Osteocyte (in vitro differentiated cells): Measurements from ENCODE around the gene AGRN. TPM values are rescaled to one million over a fixed set of nuclear protein-coding genes. Genes with fewer than 3 reads are reported as not detected.
"Not testable (repeated sequence)": the region's sequence is repeated elsewhere in the genome, so short reads cannot be mapped to it uniquely, and the experiment has no call there.

ENCODE experiments used
- DNase-seq: peaks from one replicate; pipeline ENCODE4 v3.0.0; 2021; ENCODE audit warnings: mixed read lengths; ENCODE audit not compliant: unreplicated experiment; ENCODE audit errors: extremely low spot score
- H3K27ac Mint-ChIP-seq: one replicate; pipeline ENCODE4 v1.8.0; 2021; ENCODE audit warnings: mild to moderate bottlenecking, mixed read lengths; ENCODE audit not compliant: unreplicated experiment
- H3K27me3 Mint-ChIP-seq: one replicate; pipeline ENCODE4 v1.8.0; 2021; ENCODE audit warnings: mixed read lengths; ENCODE audit not compliant: unreplicated experiment
- H3K36me3 Mint-ChIP-seq: one replicate; pipeline ENCODE4 v1.8.0; 2021; ENCODE audit warnings: mixed read lengths; ENCODE audit not compliant: unreplicated experiment
- H3K4me1 Mint-ChIP-seq: one replicate; pipeline ENCODE4 v1.8.0; 2021; ENCODE audit warnings: mixed read lengths; ENCODE audit not compliant: unreplicated experiment
- H3K4me3 Mint-ChIP-seq: one replicate; pipeline ENCODE4 v1.8.0; 2021; ENCODE audit warnings: mild to moderate bottlenecking, moderate library complexity, mixed read lengths; ENCODE audit not compliant: unreplicated experiment
- H3K9me3 Mint-ChIP-seq: one replicate; pipeline ENCODE4 v1.8.0; 2021; ENCODE audit warnings: mixed read lengths; ENCODE audit not compliant: unreplicated experiment
- total RNA-seq: library from RNA; stranded (reverse); gene quantifications from 2 replicates; pipeline ENCODE4 v1.2.1, GENCODE V29; 2021
- TF ChIP-seq, protein P1 (sequence below): fragments of 200-600 bp; sonication (generic); IDR thresholded peaks from 2 replicates; pipeline ENCODE4 v1.5.0; 2021; ENCODE audit warnings: antibody characterized with exemption, mild to moderate bottlenecking, moderate library complexity

Gene AGRN
- total RNA-seq, 1 donor from 2014 or later, result 191 TPM

DNA sequence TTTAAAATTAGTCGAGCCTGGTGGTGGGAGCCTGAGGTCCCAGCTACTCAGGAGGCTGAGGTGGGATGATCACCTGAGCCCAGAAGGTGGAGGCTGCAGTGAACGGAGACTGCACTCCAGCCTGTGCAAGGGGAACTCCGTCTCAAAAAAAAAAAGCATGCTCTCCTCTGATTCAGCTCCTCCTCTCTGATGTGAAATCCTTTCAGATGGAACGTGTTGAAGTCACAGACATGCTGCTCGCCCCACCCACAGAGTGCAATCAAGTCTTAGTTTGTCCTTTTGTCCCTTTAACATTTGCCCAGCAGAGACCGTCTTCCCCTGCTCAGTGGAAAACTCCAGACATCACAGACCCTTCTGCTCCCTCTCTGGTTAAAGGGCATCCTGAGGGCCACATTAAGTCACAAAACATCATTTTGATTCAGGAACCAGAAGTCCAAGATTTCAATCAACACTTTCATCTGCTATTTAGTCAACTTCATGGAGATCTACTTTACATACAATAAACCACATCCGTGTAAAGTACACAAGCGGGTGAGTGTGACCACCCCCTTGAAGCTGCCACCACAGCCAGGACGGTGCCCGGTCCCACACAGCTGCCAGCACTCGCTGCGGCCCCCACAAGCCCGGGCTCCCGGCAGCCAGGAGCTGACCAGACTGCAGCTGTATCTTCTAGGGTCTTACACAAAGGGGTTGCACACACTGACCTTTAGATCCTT lies 73.1 kb downstream of the AGRN start:
- Mint-ChIP-seq H3K4me3 (no peak overlapping the region), H3K27me3 (no peaks in the 10 kb centered on the region), H3K4me1 (no peaks in the 10 kb centered on the region), H3K36me3 (no peaks in the 10 kb centered on the region), H3K9me3 (no peaks in the 10 kb centered on the region), H3K27ac (no peak overlapping the region)
- TF ChIP-seq, protein P1, sequence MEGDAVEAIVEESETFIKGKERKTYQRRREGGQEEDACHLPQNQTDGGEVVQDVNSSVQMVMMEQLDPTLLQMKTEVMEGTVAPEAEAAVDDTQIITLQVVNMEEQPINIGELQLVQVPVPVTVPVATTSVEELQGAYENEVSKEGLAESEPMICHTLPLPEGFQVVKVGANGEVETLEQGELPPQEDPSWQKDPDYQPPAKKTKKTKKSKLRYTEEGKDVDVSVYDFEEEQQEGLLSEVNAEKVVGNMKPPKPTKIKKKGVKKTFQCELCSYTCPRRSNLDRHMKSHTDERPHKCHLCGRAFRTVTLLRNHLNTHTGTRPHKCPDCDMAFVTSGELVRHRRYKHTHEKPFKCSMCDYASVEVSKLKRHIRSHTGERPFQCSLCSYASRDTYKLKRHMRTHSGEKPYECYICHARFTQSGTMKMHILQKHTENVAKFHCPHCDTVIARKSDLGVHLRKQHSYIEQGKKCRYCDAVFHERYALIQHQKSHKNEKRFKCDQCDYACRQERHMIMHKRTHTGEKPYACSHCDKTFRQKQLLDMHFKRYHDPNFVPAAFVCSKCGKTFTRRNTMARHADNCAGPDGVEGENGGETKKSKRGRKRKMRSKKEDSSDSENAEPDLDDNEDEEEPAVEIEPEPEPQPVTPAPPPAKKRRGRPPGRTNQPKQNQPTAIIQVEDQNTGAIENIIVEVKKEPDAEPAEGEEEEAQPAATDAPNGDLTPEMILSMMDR, result no peak
- peak; percentile 72 for DNase-seq

GRCh38 chr1:1093610-1093943 lies 73.7 kb downstream of the AGRN start:
- TF ChIP-seq, protein P1, result no peak
- Mint-ChIP-seq H3K9me3 (no peaks in the 10 kb centered on the region), H3K4me1 (no peaks in the 10 kb centered on the region), H3K27me3 (no peaks in the 10 kb centered on the region), H3K27ac (no peak overlapping the region), H3K36me3 (no peaks in the 10 kb centered on the region), H3K4me3 (no peak overlapping the region)
- peak; percentile 73 for DNase-seq

DNA sequence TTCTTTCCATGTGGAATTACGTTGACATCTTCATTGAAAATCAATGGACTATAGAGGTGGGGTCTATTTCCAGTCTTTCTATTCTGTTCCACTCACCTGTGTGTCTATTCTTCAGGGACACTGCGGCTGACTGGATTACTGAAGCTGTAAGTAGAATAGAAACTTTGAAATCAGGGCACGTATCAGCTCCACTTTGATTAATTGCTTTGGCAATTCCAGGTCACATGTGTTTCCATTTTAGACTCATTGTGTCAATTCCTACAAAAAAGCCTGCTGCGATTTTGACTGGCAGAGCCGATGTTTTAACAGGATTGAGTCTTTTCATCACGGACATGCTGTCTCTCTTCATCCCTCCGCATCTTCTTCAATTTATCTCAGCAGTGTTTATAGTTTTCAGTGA lies 75.1 kb downstream of the AGRN start:
- no peak overlapping the region for H3K4me3 Mint-ChIP-seq
- no peaks in the 10 kb centered on the region for H3K27me3 Mint-ChIP-seq
- DNase-seq, result peak; percentile 30
- TF ChIP-seq, protein P1, result no peak
- H3K36me3 Mint-ChIP-seq, result no peaks in the 10 kb centered on the region
- H3K4me1 Mint-ChIP-seq, result no peaks in the 10 kb centered on the region
- H3K27ac Mint-ChIP-seq, result no peak overlapping the region
- H3K9me3 Mint-ChIP-seq, result peaks cover 8% of the 10 kb centered on the region

- not testable (repeated sequence) for H3K9me3 Mint-ChIP-seq, H3K27me3 Mint-ChIP-seq, H3K4me1 Mint-ChIP-seq, H3K4me3 Mint-ChIP-seq, H3K36me3 Mint-ChIP-seq, H3K27ac Mint-ChIP-seq
- DNase-seq, result peak; percentile 57
Measured at GRCh38 chr1:1096136-1096535, 76.2 kb downstream of the AGRN start.

DNA sequence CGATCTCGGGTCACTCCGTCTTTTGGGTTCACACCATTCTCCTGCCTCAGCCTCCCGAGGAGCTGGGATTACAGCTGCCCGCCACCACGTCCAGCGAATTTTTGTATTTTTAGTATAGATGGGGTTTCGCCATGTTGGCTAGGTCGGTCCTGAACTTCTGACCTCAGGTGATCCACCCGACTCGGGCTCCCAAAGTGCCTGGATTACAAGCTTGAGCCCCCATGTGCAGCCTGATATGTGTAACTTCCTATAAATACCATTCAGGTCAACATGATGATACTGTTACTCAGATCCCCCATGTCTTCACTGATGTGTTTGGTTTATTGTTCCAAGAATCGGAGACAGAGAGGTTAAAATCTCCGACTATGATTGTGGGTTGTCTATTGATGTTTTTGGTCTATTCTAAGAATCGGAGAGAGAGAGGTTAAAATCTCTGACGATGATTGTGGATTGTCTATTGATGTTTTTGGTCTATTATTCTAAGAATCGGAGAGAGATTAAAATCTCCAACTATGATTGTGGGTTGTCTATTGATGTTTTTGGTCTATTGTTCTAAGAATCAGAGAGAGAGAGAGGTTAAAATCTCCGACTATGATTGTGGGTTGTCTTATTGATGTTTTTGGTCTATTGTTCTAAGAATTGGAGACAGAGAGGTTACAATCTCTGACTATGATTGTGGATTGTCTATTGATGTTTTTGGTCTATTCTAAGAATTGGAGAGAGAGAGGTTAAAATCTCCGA lies 78.9 kb downstream of the AGRN start:
- DNase-seq, result peak; percentile 7
- no peaks in the 10 kb centered on the region for H3K27me3 Mint-ChIP-seq
- H3K27ac Mint-ChIP-seq, result no peak overlapping the region
- H3K4me3 Mint-ChIP-seq, result no peak overlapping the region
- TF ChIP-seq, protein P1, result no peak
- no peaks in the 10 kb centered on the region for H3K4me1 Mint-ChIP-seq
- peaks cover 8% of the 10 kb centered on the region for H3K9me3 Mint-ChIP-seq
- peaks cover 3% of the 10 kb centered on the region for H3K36me3 Mint-ChIP-seq
